PC-9 (cell line): Measurements from ENCODE around the gene IMPA2.

Experiments used
- CTCF ChIP-seq: fragments of 200-600 bp; sonication (generic); conservative IDR thresholded peaks from 2 replicates; pipeline ENCODE4 v1.6.1; 2017; ENCODE audit warnings: mixed run types, antibody characterized with exemption, mild to moderate bottlenecking, moderate library complexity
- EZH2 ChIP-seq: fragments of 200-600 bp; sonication (generic); IDR thresholded peaks from 2 replicates; pipeline ENCODE4 v1.8.0; 2017; ENCODE audit warnings: antibody characterized with exemption, low read depth

GRCh38 chr18:11950824-11951223, 30.5 kb upstream of the IMPA2 start:
- TF ChIP-seq CTCF (no peak), EZH2 (no peak)
